ENCODE results near the gene PCDH1. TPM values are rescaled to one million over a fixed set of nuclear protein-coding genes. Genes with fewer than 3 reads are reported as not detected.

Gene PCDH1
- total and polyA plus RNA-seq, 2 donors (not counting 3 experiments of a cell fraction or from before 2014, with no cell fraction given), result 113 to 136 TPM

DNA sequence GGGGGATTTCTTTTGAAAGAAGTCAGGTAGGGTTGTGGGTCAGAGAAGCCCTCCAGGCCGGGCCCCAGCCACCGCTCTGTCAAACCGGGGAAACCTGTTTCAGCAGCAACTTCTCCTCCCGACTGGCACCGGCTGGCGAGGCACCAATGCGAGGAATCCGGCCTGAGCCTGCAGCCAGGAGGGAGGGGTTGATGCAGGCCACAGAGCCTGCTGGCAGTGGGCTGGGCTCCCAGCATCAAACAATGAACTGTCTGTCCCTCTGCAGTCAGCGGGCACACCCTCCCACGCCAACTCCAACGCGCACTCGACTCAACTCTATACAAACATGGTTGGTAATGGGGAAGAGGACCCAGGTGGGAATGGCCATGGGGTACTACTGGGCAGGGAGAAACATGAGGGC, 12.1 kb downstream of the PCDH1 start:
- CTCF ChIA-PET, result interaction anchor here (1.0 kb wide), 1 partner anchor 109 kb away, joined by 4 read pairs; no protein-coding TSS in a partner anchor
- Histone ChIP-seq H2AFZ (ENCODE audit: low read depth, low read length) (no peak overlapping the region), H3K4me1 (ENCODE audit: control insufficient read depth, extremely low read depth, insufficient read depth, low read length) (peaks cover 7% of the 10 kb centered on the region), H3K4me2 (ENCODE audit: insufficient read depth, low read length) (no peak overlapping the region), H3K36me3 (ENCODE audit: control insufficient read depth in 2 of 2, extremely low read depth in 1 of 2, insufficient read depth in 2 of 2, low read length in 2 of 2) (peaks cover 44 to 67% of the 10 kb centered on the region in 2 experiments), H3K9me3 (replicated peaks; ENCODE audit: control insufficient read depth, insufficient read depth, low read length) (no peaks in the 10 kb centered on the region), H3K27ac (ENCODE audit: insufficient read depth, low read depth, low read length) (no peak overlapping the region), H3K9ac (replicated peaks; ENCODE audit: extremely low read depth, insufficient read depth, low read length) (no peak overlapping the region), H4K20me1 (replicated peaks; ENCODE audit: control insufficient read depth, extremely low read depth, insufficient read depth, low read length) (no peaks in the 10 kb centered on the region), H3K9me1 (replicated peaks; ENCODE audit: control insufficient read depth, extremely low read depth, insufficient read depth, low read length) (no peaks in the 10 kb centered on the region), H3K79me2 (ENCODE audit: control insufficient read depth, insufficient read depth, low read length) (peaks cover 58% of the 10 kb centered on the region), H3K4me3 (replicated peaks in 1 of 3; ENCODE audit: insufficient read depth in 1 of 3, low read depth in 1 of 3, low read length in 3 of 3) (no peak overlapping the region), H3K27me3 (ENCODE audit: control insufficient read depth in 2 of 2, insufficient read depth in 2 of 2, low read length in 2 of 2) (no peaks in the 10 kb centered on the region)
- FAIRE-seq (no peak), DNase-seq (ENCODE audit: low read depth, low spot score) (no peak)
- dilution Hi-C loops (cut with MboI; ENCODE audit: extremely low pct_ligation_motif_present, low sequenced_read_pairs) (no loop called here), intact Hi-C loops (cut with micrococcal nuclease) (no loop called here)
- POLR2A ChIA-PET, result no interaction called here
- BruUV-seq (replicated peaks), result no TSS peak
- TF ChIP-seq POLR2AphosphoS5 (IDR thresholded peaks at IDR 0.05; ENCODE audit: insufficient read depth, low read depth, low read length) (no peak), FOS (IDR thresholded peaks at IDR 0.05; ENCODE audit: borderline replicate concordance, insufficient read depth, low read length) (no peak), POLR2A (IDR thresholded peaks at IDR 0.05; ENCODE audit: low read depth, low read length) (no peak), JUN (IDR thresholded peaks at IDR 0.05; ENCODE audit: borderline replicate concordance, insufficient read depth, insufficient read length, low read depth) (no peak), GATA2 (IDR thresholded peaks at IDR 0.05; ENCODE audit: insufficient read depth, insufficient read length, low read depth, low read length) (no peak), MYC (IDR thresholded peaks at IDR 0.05; ENCODE audit: low read depth, low read length) (no peak), EZH2 (IDR thresholded peaks at IDR 0.05; ENCODE audit: borderline replicate concordance, low read depth, low read length, severe bottlenecking) (no peak)
- TF ChIP-seq, protein P1, sequence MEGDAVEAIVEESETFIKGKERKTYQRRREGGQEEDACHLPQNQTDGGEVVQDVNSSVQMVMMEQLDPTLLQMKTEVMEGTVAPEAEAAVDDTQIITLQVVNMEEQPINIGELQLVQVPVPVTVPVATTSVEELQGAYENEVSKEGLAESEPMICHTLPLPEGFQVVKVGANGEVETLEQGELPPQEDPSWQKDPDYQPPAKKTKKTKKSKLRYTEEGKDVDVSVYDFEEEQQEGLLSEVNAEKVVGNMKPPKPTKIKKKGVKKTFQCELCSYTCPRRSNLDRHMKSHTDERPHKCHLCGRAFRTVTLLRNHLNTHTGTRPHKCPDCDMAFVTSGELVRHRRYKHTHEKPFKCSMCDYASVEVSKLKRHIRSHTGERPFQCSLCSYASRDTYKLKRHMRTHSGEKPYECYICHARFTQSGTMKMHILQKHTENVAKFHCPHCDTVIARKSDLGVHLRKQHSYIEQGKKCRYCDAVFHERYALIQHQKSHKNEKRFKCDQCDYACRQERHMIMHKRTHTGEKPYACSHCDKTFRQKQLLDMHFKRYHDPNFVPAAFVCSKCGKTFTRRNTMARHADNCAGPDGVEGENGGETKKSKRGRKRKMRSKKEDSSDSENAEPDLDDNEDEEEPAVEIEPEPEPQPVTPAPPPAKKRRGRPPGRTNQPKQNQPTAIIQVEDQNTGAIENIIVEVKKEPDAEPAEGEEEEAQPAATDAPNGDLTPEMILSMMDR (IDR thresholded peaks at IDR 0.05; ENCODE audit: extremely low read depth in 1 of 2, insufficient read depth in 1 of 2, low read depth in 1 of 2, low read length in 2 of 2), result no peak
- TF ChIP-seq, protein P2, sequence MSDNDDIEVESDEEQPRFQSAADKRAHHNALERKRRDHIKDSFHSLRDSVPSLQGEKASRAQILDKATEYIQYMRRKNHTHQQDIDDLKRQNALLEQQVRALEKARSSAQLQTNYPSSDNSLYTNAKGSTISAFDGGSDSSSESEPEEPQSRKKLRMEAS (IDR thresholded peaks at IDR 0.05; ENCODE audit: insufficient read depth, insufficient read length), result no peak
